Measurements from ENCODE around the gene MYH10. TPM values are rescaled to one million over a fixed set of nuclear protein-coding genes. Genes with fewer than 3 reads are reported as not detected.

The MYH10 gene
- polyA plus RNA-seq (2013, experiment 1 of 2) = 81.5 TPM
- polyA plus RNA-seq (2013, experiment 2 of 2) = 78.9 TPM

DNA sequence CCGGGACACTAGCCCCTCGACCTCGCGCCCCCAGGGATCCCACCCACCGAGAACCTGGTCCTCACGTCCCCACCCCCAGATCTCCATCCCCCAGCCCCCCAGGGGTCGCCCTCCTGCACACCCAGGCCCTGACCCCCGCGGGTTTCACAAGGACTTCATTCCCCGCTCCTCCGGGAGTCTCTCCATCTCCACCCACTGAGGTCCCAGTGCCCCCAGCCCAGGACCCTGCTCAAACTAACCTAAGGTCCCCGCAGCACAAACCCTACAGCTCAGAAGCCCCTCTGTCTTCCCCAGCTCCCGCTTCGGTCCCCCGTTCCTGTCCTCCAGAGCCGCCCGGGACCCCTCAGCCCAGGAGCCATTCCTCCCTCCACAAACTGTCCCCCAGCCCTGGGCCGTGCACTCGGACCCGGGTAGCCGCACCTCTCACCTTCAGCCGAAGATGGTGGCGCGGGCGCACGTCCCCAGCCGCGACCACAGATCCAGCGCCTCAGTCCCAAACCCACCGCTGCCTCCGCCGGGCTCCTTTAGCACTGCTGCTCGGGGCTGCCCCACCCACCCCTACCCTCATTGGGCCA is at the start of gene MYH10:
MYH10 (minus strand) TSS at position 499 of the 575 bp plus-strand sequence. CDS start 7,479 bp downstream, outside the sequence.
- Histone ChIP-seq H2AFZ (ENCODE audit: low read length) (peak within 1 kb of the TSS; percentile 97), H3K4me2 (ENCODE audit: insufficient read depth, low read length, poor library complexity, severe bottlenecking) (peak within 1 kb of the TSS; percentile 93), H3K23ac (ENCODE audit: low read depth, low read length, poor library complexity) (peak within 1 kb of the TSS; percentile 96), H4K91ac (ENCODE audit: low read depth, low read length, poor library complexity) (no peak within 1 kb of the TSS), H2BK15ac (ENCODE audit: low read length) (peak within 1 kb of the TSS; percentile 76), H3K36me3 (replicated peaks in 1 of 2; ENCODE audit: control insufficient read depth in 2 of 2, insufficient read depth in 2 of 2, low read length in 2 of 2) (peaks cover 0 to 10% of the 10 kb centered on the region in 2 donors), H3K9ac (ENCODE audit: low read depth, low read length, poor library complexity) (peak within 1 kb of the TSS; percentile 97), H3K27me3 (ENCODE audit: control insufficient read depth in 3 of 3, insufficient read depth in 3 of 3, low read depth in 1 of 3, low read length in 3 of 3) (no peaks in the 10 kb centered on the region), H3K9me3 (replicated peaks in 1 of 2; ENCODE audit: control insufficient read depth in 2 of 2, insufficient read depth in 1 of 2, low read depth in 1 of 2, low read length in 2 of 2) (no peaks in the 10 kb centered on the region), H2AK5ac (ENCODE audit: low read depth, low read length) (peak within 1 kb of the TSS; percentile 100), H2BK5ac (ENCODE audit: low read length) (peak within 1 kb of the TSS; percentile 100), H3K14ac (ENCODE audit: low read length) (peak within 1 kb of the TSS; percentile 96), H3K18ac (ENCODE audit: low read length) (peak within 1 kb of the TSS; percentile 100), H3K4ac (ENCODE audit: low read length) (peak within 1 kb of the TSS; percentile 93), H2BK120ac (ENCODE audit: low read depth, low read length) (peak within 1 kb of the TSS; percentile 96), H3K27ac (replicated peaks; ENCODE audit: low read length) (peak within 1 kb of the TSS; percentile 98), H3K79me1 (ENCODE audit: low read depth, low read length) (peaks cover 4% of the 10 kb centered on the region), H4K8ac (ENCODE audit: low read depth, low read length) (peak within 1 kb of the TSS; percentile 43), H3K4me3 (ENCODE audit: low read length in 2 of 2) (peak within 1 kb of the TSS; percentile 82 to 98), H3K4me1 (ENCODE audit: control insufficient read depth in 2 of 2, insufficient read depth in 1 of 2, low read depth in 1 of 2, low read length in 2 of 2) (peaks cover 12 to 27% of the 10 kb centered on the region in 2 donors), H2BK12ac (ENCODE audit: low read length) (peak within 1 kb of the TSS; percentile 52)
- DNase-seq (ENCODE audit: low spot score) = no peak
- no CpG with 5 or more reads among the region's 33 CpGs for WGBS, 2 donors (ENCODE audit: extremely low coverage in 2 of 2, insufficient read length in 2 of 2, insufficient replicate concordance in 1 of 2)

DNA sequence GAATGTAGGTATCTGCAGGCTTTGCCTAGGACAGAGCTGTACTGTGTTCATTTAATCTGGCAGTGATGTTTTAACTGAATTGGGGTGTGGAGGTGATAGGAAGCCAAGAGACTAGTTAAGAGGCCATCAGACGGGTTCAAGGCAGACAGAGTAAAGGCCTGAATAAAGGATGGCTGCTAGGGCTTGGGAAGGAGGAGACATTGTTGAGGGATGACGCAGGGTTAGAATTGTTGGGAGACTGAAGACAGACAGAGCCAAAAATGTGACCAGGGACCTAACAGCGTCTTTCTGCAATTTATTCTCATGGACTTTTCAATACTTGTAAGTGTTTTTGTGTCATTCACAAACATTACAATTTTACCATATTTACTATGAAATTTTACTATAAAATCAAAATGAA is 48.6 kb upstream of the MYH10 start:
- Histone ChIP-seq H3K4me3 (ENCODE audit: low read length in 2 of 2) (no peak overlapping the region), H3K27me3 (ENCODE audit: control insufficient read depth in 3 of 3, insufficient read depth in 3 of 3, low read depth in 1 of 3, low read length in 3 of 3) (peaks cover 0 to 2% (median 0%) of the 10 kb centered on the region in 3 experiments), H3K79me1 (ENCODE audit: low read depth, low read length) (no peaks in the 10 kb centered on the region), H2BK12ac (ENCODE audit: low read length) (no peak overlapping the region), H4K8ac (ENCODE audit: low read depth, low read length) (no peak overlapping the region), H3K4ac (ENCODE audit: low read length) (no peak overlapping the region), H2AFZ (ENCODE audit: low read length) (no peak overlapping the region), H3K27ac (replicated peaks; ENCODE audit: low read length) (no peak overlapping the region), H3K23ac (ENCODE audit: low read depth, low read length, poor library complexity) (no peak overlapping the region), H2BK5ac (ENCODE audit: low read length) (no peak overlapping the region), H2AK5ac (ENCODE audit: low read depth, low read length) (no peak overlapping the region), H3K9me3 (replicated peaks in 1 of 2; ENCODE audit: control insufficient read depth in 2 of 2, insufficient read depth in 1 of 2, low read depth in 1 of 2, low read length in 2 of 2) (peaks cover 2 to 4% of the 10 kb centered on the region in 2 donors), H3K18ac (ENCODE audit: low read length) (no peak overlapping the region), H3K4me1 (ENCODE audit: control insufficient read depth in 2 of 2, insufficient read depth in 1 of 2, low read depth in 1 of 2, low read length in 2 of 2) (no peaks in the 10 kb centered on the region), H3K36me3 (replicated peaks in 1 of 2; ENCODE audit: control insufficient read depth in 2 of 2, insufficient read depth in 2 of 2, low read length in 2 of 2) (no peaks in the 10 kb centered on the region), H3K14ac (ENCODE audit: low read length) (no peak overlapping the region), H4K91ac (ENCODE audit: low read depth, low read length, poor library complexity) (no peak overlapping the region), H3K9ac (ENCODE audit: low read depth, low read length, poor library complexity) (no peak overlapping the region), H2BK120ac (ENCODE audit: low read depth, low read length) (no peak overlapping the region), H2BK15ac (ENCODE audit: low read length) (no peak overlapping the region), H3K4me2 (ENCODE audit: insufficient read depth, low read length, poor library complexity, severe bottlenecking) (no peak overlapping the region)
- WGBS, 2 donors (ENCODE audit: extremely low coverage in 2 of 2, insufficient read length in 2 of 2, insufficient replicate concordance in 1 of 2) = no CpG with 5 or more reads among the region's 3 CpGs
- no peak for DNase-seq (ENCODE audit: low spot score)

DNA sequence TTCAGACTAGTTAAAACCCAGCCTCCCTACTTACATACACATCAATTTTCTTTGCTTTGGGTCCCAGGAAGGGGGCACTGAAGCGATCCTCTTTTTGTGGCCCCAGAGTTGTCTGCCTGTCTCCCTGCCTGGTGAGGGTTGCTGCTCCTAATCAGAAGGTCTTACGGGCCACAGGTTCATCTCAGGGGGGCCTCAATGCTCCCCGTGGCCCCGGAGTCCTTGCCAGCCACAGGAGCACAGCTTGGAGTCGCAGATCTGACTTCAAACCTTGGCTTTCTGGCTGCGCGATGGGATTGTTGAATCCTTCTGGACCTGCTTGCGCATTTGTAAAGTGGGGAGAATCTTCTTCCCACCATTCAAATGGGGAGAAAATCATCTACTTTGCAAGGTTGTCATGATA is 44.8 kb upstream of the MYH10 start:
- Histone ChIP-seq H3K14ac (ENCODE audit: low read length) (no peak overlapping the region), H2AK5ac (ENCODE audit: low read depth, low read length) (no peak overlapping the region), H3K4me1 (ENCODE audit: control insufficient read depth in 2 of 2, insufficient read depth in 1 of 2, low read depth in 1 of 2, low read length in 2 of 2) (no peaks in the 10 kb centered on the region), H3K27ac (replicated peaks; ENCODE audit: low read length) (no peak overlapping the region), H2AFZ (ENCODE audit: low read length) (peak overlapping the region; percentile 57), H3K23ac (ENCODE audit: low read depth, low read length, poor library complexity) (no peak overlapping the region), H3K27me3 (ENCODE audit: control insufficient read depth in 3 of 3, insufficient read depth in 3 of 3, low read depth in 1 of 3, low read length in 3 of 3) (peaks cover 0 to 6% (median 0%) of the 10 kb centered on the region in 3 experiments), H4K8ac (ENCODE audit: low read depth, low read length) (no peak overlapping the region), H2BK15ac (ENCODE audit: low read length) (no peak overlapping the region), H2BK12ac (ENCODE audit: low read length) (no peak overlapping the region), H3K36me3 (replicated peaks in 1 of 2; ENCODE audit: control insufficient read depth in 2 of 2, insufficient read depth in 2 of 2, low read length in 2 of 2) (no peaks in the 10 kb centered on the region), H3K4me2 (ENCODE audit: insufficient read depth, low read length, poor library complexity, severe bottlenecking) (no peak overlapping the region), H3K4me3 (ENCODE audit: low read length in 2 of 2) (no peak overlapping the region), H2BK120ac (ENCODE audit: low read depth, low read length) (no peak overlapping the region), H3K4ac (ENCODE audit: low read length) (no peak overlapping the region), H3K18ac (ENCODE audit: low read length) (no peak overlapping the region), H4K91ac (ENCODE audit: low read depth, low read length, poor library complexity) (no peak overlapping the region), H3K79me1 (ENCODE audit: low read depth, low read length) (no peaks in the 10 kb centered on the region), H3K9me3 (replicated peaks in 1 of 2; ENCODE audit: control insufficient read depth in 2 of 2, insufficient read depth in 1 of 2, low read depth in 1 of 2, low read length in 2 of 2) (peaks cover 2 to 4% of the 10 kb centered on the region in 2 donors), H3K9ac (ENCODE audit: low read depth, low read length, poor library complexity) (no peak overlapping the region), H2BK5ac (ENCODE audit: low read length) (no peak overlapping the region)
- WGBS, 2 donors (ENCODE audit: extremely low coverage in 2 of 2, insufficient read length in 2 of 2, insufficient replicate concordance in 1 of 2) = no CpG with 5 or more reads among the region's 8 CpGs
- DNase-seq (ENCODE audit: low spot score) = no peak

DNA sequence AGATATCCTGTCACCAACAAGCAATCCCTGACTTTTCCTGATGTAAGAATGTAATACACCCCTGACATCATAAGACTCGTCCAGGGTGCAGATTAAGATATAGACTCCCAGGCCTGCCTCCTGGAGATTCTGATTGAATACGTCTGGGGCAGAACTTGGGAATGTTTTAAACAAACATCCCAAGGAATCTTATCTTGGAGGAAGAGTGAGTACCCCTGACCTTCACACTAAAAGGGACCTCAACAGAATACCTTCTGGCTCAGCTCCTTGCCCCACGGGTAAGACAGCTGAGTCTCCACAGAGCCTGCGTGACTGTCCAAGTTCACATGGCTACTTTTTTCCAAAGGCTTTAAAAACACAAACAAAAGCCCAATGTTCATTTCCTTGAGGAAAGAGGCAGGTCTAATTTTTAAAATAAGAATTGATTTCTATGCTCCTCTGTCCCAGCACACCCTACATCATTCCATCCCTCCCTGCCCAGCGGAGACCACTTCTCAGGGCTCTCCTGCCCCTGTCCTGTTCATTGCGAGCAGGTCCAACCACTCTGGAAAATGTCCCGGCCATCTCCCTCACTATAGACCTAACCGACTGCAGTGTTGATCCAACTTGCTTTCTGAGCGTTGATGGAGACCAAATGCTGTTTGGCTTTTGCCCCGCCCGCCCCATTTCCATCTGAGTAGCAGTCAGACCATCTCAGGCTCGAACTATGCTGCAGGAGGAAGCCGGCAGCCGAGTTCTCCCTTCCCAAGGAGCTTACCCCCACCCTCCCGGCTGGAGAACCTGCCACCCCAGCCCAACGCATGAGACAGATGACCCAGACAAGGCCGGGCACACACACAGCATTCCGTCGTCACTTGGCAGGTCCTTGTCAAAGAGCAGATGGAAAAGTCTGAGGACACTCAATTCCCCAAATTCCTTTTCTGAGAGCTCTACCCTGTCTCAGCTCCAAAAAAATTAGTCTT is 44.1 kb upstream of the MYH10 start:
- Histone ChIP-seq H3K18ac (ENCODE audit: low read length) (no peak overlapping the region), H3K14ac (ENCODE audit: low read length) (no peak overlapping the region), H3K79me1 (ENCODE audit: low read depth, low read length) (no peaks in the 10 kb centered on the region), H3K9me3 (replicated peaks in 1 of 2; ENCODE audit: control insufficient read depth in 2 of 2, insufficient read depth in 1 of 2, low read depth in 1 of 2, low read length in 2 of 2) (peaks cover 2 to 4% of the 10 kb centered on the region in 2 donors), H2BK5ac (ENCODE audit: low read length) (no peak overlapping the region), H3K27me3 (ENCODE audit: control insufficient read depth in 3 of 3, insufficient read depth in 3 of 3, low read depth in 1 of 3, low read length in 3 of 3) (peaks cover 0 to 6% (median 0%) of the 10 kb centered on the region in 3 experiments), H3K9ac (ENCODE audit: low read depth, low read length, poor library complexity) (no peak overlapping the region), H3K36me3 (replicated peaks in 1 of 2; ENCODE audit: control insufficient read depth in 2 of 2, insufficient read depth in 2 of 2, low read length in 2 of 2) (no peaks in the 10 kb centered on the region), H2BK15ac (ENCODE audit: low read length) (no peak overlapping the region), H3K4me2 (ENCODE audit: insufficient read depth, low read length, poor library complexity, severe bottlenecking) (no peak overlapping the region), H4K8ac (ENCODE audit: low read depth, low read length) (no peak overlapping the region), H3K4ac (ENCODE audit: low read length) (no peak overlapping the region), H2BK12ac (ENCODE audit: low read length) (no peak overlapping the region), H3K27ac (replicated peaks; ENCODE audit: low read length) (no peak overlapping the region), H3K4me3 (ENCODE audit: low read length in 2 of 2) (peak overlapping the region in 1 of 2 donors; percentile 40), H3K23ac (ENCODE audit: low read depth, low read length, poor library complexity) (no peak overlapping the region), H4K91ac (ENCODE audit: low read depth, low read length, poor library complexity) (no peak overlapping the region), H2AK5ac (ENCODE audit: low read depth, low read length) (no peak overlapping the region), H2BK120ac (ENCODE audit: low read depth, low read length) (no peak overlapping the region), H3K4me1 (ENCODE audit: control insufficient read depth in 2 of 2, insufficient read depth in 1 of 2, low read depth in 1 of 2, low read length in 2 of 2) (peaks cover 0 to 2% of the 10 kb centered on the region in 2 donors), H2AFZ (ENCODE audit: low read length) (peak overlapping the region; percentile 52)
- no CpG with 5 or more reads among the region's 19 CpGs for WGBS, 2 donors (ENCODE audit: extremely low coverage in 2 of 2, insufficient read length in 2 of 2, insufficient replicate concordance in 1 of 2)
- no peak for DNase-seq (ENCODE audit: low spot score)
